ENCODE results near the gene CRYGD. TPM values are rescaled to one million over a fixed set of nuclear protein-coding genes. Genes with fewer than 3 reads are reported as not detected.

The CRYGD gene
- total RNA-seq, 1 donor from 2014 or later: not detected

DNA sequence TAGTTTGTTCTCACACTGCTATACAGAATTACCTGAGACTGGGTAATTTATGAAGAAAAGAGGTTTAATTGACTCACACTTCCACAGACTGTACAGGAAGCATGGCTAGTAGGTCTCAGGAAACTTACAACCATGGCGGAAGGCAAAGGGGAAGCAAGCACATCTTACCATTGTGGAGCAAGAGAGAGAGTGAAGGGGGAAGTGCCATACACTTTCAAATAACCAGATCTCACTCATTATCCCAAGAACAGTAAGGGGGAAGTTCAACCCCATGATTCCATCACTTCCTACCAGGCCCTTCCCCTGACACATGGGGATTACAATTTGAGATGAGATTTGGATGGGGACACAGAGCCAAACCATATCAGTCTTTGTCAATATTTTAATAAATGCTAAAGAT lies 26.6 kb upstream of the CRYGD start:
- H3K36me3 ChIP-seq (ENCODE audit: control insufficient read depth, insufficient read depth, low read length): no peaks in the 10 kb centered on the region
- TF ChIP-seq, protein P1, sequence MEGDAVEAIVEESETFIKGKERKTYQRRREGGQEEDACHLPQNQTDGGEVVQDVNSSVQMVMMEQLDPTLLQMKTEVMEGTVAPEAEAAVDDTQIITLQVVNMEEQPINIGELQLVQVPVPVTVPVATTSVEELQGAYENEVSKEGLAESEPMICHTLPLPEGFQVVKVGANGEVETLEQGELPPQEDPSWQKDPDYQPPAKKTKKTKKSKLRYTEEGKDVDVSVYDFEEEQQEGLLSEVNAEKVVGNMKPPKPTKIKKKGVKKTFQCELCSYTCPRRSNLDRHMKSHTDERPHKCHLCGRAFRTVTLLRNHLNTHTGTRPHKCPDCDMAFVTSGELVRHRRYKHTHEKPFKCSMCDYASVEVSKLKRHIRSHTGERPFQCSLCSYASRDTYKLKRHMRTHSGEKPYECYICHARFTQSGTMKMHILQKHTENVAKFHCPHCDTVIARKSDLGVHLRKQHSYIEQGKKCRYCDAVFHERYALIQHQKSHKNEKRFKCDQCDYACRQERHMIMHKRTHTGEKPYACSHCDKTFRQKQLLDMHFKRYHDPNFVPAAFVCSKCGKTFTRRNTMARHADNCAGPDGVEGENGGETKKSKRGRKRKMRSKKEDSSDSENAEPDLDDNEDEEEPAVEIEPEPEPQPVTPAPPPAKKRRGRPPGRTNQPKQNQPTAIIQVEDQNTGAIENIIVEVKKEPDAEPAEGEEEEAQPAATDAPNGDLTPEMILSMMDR (IDR thresholded peaks at IDR 0.05; ENCODE audit: insufficient read depth, low read length, poor library complexity, severe bottlenecking): no peak
- H3K27me3 ChIP-seq (ENCODE audit: control insufficient read depth, insufficient read depth, low read length): peaks cover 2% of the 10 kb centered on the region
- no peak overlapping the region for H3K4me3 ChIP-seq (ENCODE audit: low read depth, low read length)
- DNase-seq (ENCODE audit: low read depth): no peak

DNA sequence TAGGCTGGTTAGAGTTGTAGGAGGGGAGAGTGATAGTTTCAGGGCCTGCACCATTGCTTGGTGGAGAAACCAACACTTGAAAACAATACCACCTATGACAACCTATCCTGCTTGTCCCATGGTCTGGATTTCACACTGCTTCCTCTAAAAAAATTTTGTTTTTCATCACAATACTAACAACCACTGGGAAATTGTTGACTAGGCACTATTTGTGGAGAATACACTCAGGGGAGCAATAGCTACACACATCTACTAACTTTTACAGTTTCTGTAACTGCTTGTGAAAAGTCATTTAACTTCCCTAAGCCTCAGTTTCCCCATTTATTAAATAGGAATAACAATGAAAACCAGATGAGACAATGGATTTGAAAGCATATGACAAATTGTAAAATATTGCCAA lies 25.8 kb upstream of the CRYGD start:
- Histone ChIP-seq H3K4me3 (ENCODE audit: low read depth, low read length) (no peak overlapping the region), H3K27me3 (ENCODE audit: control insufficient read depth, insufficient read depth, low read length) (peaks cover 2% of the 10 kb centered on the region), H3K36me3 (ENCODE audit: control insufficient read depth, insufficient read depth, low read length) (no peaks in the 10 kb centered on the region)
- TF ChIP-seq, protein P1 (IDR thresholded peaks at IDR 0.05; ENCODE audit: insufficient read depth, low read length, poor library complexity, severe bottlenecking): no peak
- DNase-seq (ENCODE audit: low read depth): no peak

DNA sequence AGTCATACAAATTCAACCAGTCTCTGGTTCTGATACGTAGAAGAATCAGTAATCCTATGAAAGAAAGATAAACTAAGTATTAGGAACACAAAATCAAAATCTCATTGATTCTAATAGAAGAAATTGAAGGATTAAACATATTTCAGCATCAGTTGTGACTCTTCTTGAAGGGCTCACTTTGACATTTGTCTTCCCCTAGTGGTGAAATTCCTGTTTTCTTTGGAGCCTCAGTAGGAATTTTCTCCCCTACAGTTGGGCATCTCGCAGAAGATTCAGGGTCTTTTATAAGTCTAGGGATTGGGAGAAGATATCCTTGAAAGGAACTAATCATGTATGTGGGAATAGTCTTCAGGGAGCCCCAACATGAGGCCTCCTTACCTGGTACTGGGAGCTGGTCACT lies 24.5 kb upstream of the CRYGD start:
- H3K27me3 ChIP-seq (ENCODE audit: control insufficient read depth, insufficient read depth, low read length): peaks cover 2% of the 10 kb centered on the region
- no peak overlapping the region for H3K4me3 ChIP-seq (ENCODE audit: low read depth, low read length)
- no peak for DNase-seq (ENCODE audit: low read depth)
- no peaks in the 10 kb centered on the region for H3K36me3 ChIP-seq (ENCODE audit: control insufficient read depth, insufficient read depth, low read length)
- TF ChIP-seq, protein P1 (IDR thresholded peaks at IDR 0.05; ENCODE audit: insufficient read depth, low read length, poor library complexity, severe bottlenecking): peak; percentile 15

DNA sequence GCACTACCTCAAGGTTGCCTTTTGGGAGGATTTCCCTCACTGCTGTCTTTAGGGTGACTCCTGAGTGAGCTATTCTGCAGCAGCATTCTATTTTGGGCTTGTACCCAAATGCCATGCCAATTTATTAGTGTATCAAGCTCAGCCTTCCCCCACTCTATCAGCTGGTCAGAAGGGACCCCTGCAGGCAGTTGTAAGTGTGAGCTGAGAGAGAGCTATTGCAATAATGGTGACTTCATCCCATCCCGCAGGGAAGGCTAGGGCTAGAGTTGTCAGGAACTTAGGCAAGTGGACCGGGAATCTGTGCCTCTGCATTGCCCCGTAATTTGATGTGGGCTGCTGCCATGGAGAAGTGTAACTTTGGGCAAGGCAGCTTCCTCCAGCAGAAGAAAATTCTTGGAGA lies 23.4 kb upstream of the CRYGD start:
- Histone ChIP-seq H3K36me3 (ENCODE audit: control insufficient read depth, insufficient read depth, low read length) (no peaks in the 10 kb centered on the region), H3K4me3 (ENCODE audit: low read depth, low read length) (no peak overlapping the region), H3K27me3 (ENCODE audit: control insufficient read depth, insufficient read depth, low read length) (peaks cover 2% of the 10 kb centered on the region)
- no peak for DNase-seq (ENCODE audit: low read depth)
- TF ChIP-seq, protein P1 (IDR thresholded peaks at IDR 0.05; ENCODE audit: insufficient read depth, low read length, poor library complexity, severe bottlenecking): no peak

DNA sequence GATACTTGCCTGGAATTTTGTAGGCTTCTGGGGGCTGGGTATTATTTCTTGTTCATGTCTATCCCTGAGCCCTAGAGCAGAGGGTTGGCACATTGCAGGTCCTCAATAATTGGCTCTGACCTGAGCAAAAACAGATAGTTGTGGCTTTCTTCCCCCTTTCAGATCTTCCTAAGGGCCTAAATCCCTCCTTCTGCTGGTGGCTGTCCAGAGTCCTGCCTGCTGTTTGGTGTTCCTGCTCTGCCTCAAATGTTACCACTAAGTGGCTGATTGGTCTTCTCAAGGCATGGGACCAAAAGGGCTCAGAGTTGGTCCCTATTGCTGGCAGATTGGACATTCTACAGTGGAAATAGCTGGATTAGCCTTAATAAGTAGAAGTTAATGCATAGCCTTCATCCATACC lies 22.7 kb upstream of the CRYGD start:
- TF ChIP-seq, protein P1 (IDR thresholded peaks at IDR 0.05; ENCODE audit: insufficient read depth, low read length, poor library complexity, severe bottlenecking): no peak
- no peak for DNase-seq (ENCODE audit: low read depth)

DNA sequence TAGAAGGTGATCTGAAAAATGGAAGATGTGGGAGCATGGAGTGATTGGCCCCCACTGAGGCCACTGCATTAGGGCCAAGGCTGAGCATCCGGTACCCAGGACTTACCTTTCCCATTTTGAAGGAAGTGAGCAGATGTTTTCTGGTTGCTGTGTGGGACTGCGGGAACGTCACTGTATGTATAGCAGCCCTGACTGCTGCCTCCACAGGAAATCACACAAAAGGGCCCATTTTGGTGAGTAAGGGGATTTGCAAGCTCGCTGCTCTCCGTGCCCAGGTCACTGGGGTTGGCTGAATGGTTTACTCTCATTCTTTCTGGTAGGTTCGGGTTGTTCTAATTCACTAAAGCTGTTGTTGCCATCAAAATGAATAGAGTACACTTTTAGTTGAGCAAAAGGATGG lies 21.7 kb upstream of the CRYGD start, which contains the start of gene CRYGB:
CRYGB (minus strand) TSS at position 153 of the 400 bp plus-strand sequence; CDS start at position 115, 38 bp downstream.
- peaks cover 2% of the 10 kb centered on the region for H3K27me3 ChIP-seq (ENCODE audit: control insufficient read depth, insufficient read depth, low read length)
- TF ChIP-seq, protein P1 (IDR thresholded peaks at IDR 0.05; ENCODE audit: insufficient read depth, low read length, poor library complexity, severe bottlenecking): no peak

More for the DNA sequence above, 22.7 kb upstream of the CRYGD start:
- no peaks in the 10 kb centered on the region for H3K36me3 ChIP-seq (ENCODE audit: control insufficient read depth, insufficient read depth, low read length)
- no peak overlapping the region for H3K4me3 ChIP-seq (ENCODE audit: low read depth, low read length)
- H3K27me3 ChIP-seq (ENCODE audit: control insufficient read depth, insufficient read depth, low read length): peaks cover 2% of the 10 kb centered on the region

More for the DNA sequence above, 21.7 kb upstream of the CRYGD start, which contains the start of gene CRYGB:
- no peak for DNase-seq (ENCODE audit: low read depth)
- Histone ChIP-seq H3K4me3 (ENCODE audit: low read depth, low read length) (no peak within 1 kb of the TSS), H3K36me3 (ENCODE audit: control insufficient read depth, insufficient read depth, low read length) (no peaks in the 10 kb centered on the region)

Measured in kidney epithelial cell (primary cell).